ENCODE results near the gene NOX3. TPM values are rescaled to one million over a fixed set of nuclear protein-coding genes. Genes with fewer than 3 reads are reported as not detected.

The NOX3 gene
- total RNA-seq, 2 donors from 2014 or later = not detected

- peaks cover 0 to 23% of the 10 kb centered on the region in 2 donors for H3K9me3 ChIP-seq
- H3K27ac ChIP-seq = no peak overlapping the region
- no peak for DNase-seq (ENCODE audit: low spot score)
- no peaks in the 10 kb centered on the region for H3K36me3 ChIP-seq
- no peak for TF ChIP-seq CTCF (IDR thresholded peaks at IDR 0.05)
- H3K27me3 ChIP-seq = no peaks in the 10 kb centered on the region
- H3K4me3 ChIP-seq = no peak overlapping the region
- no peaks in the 10 kb centered on the region for H3K4me1 ChIP-seq
These were observed 108.7 kb downstream of the NOX3 start for GRCh38 chr6:155346957-155347356.

Other genes starting within 250 kb of the NOX3 start
- not detected for gene CLDN20, start 191.8 kb downstream of the NOX3 start, total RNA-seq
- gene TFB1M, start 141.4 kb downstream of the NOX3 start, total RNA-seq = 10 to 100 TPM; 10.7 to 11.1 TPM

Data from right atrium auricular region (tissue), 2 donors.